ENCODE data around the gene COL6A2.

- TF ChIP-seq CTCF (IDR thresholded peaks at IDR 0.05): no peak
- no peak for TF ChIP-seq EZH2 (IDR thresholded peaks at IDR 0.05; ENCODE audit: borderline replicate concordance, insufficient read depth, low read depth, low read length, poor library complexity, severe bottlenecking)
Observed at GRCh38 chr21:46095814-46096595, 1.9 kb upstream of the COL6A2 start.

All from B cell (primary cell).